Upper lobe of right lung (tissue), 1 donor: ENCODE measurements around the gene PRDM16. TPM values are rescaled to one million over a fixed set of nuclear protein-coding genes. Genes with fewer than 3 reads are reported as not detected.

ENCODE experiments used
- ATAC-seq: fragments of 200-7000 bp; cut with Tn5 transposase; one replicate; pipeline ENCODE4 v1.9.1; 2020; ENCODE audit warnings: mild to moderate bottlenecking, moderate library complexity
- DNase-seq: peaks from one replicate; pipeline ENCODE4 v3.0.0-alpha.2; 2020
- H3K27ac ChIP-seq: fragments of 200-600 bp; one replicate; pipeline ENCODE4 v1.8.0; 2022
- H3K27me3 ChIP-seq: fragments of 200-600 bp; one replicate; pipeline ENCODE4 v1.8.0; 2022; ENCODE audit warnings: mild to moderate bottlenecking
- H3K36me3 ChIP-seq: fragments of 200-600 bp; one replicate; pipeline ENCODE4 v1.8.0; 2022
- H3K4me1 ChIP-seq: fragments of 200-600 bp; one replicate; pipeline ENCODE4 v1.8.0; 2022
- H3K4me3 ChIP-seq: fragments of 200-600 bp; one replicate; pipeline ENCODE4 v1.8.0; 2022; ENCODE audit warnings: mild to moderate bottlenecking
- H3K9me3 ChIP-seq: fragments of 200-600 bp; one replicate; pipeline ENCODE4 v1.8.0; 2022
- CTCF ChIP-seq: fragments of 200-600 bp; IDR thresholded peaks from one replicate; pipeline ENCODE4 v1.8.0; 2022; ENCODE audit warnings: antibody characterized with exemption
- intact Hi-C: fragments of 100-400 bp; cut with DNase I; formaldehyde crosslinking; loops from one replicate; pipeline ENCODE4 v1.11.0; 2022
- total RNA-seq: library from RNA; stranded (reverse); fragmentation: NEBNext Ultra II Directional; extraction: Animal tissue kit (Norgen Biotek cat#: 25700); gene quantifications from one replicate; pipeline ENCODE4 v1.2.1, GENCODE V29; 2021
- donor health status: DM: no; HTN: yes; CAD: no; lungs with severe emphysema.

Gene PRDM16
- total RNA-seq, 1 donor from 2014 or later = 21.0 TPM

- Histone ChIP-seq H3K27me3 (peaks cover 18% of the 10 kb centered on the region), H3K4me1 (no peaks in the 10 kb centered on the region), H3K4me3 (no peak overlapping the region), H3K36me3 (no peaks in the 10 kb centered on the region), H3K27ac (no peak overlapping the region), H3K9me3 (no peaks in the 10 kb centered on the region)
- intact Hi-C loops = no loop called here
- no peak for TF ChIP-seq CTCF
- DNase-seq (no peak), ATAC-seq (no peak)
Observed at GRCh38 chr1:3050603-3051002, 18.4 kb upstream of the PRDM16 start.

- Histone ChIP-seq H3K9me3 (no peaks in the 10 kb centered on the region), H3K27me3 (peaks cover 14% of the 10 kb centered on the region), H3K27ac (no peak overlapping the region), H3K4me3 (no peak overlapping the region), H3K4me1 (no peaks in the 10 kb centered on the region), H3K36me3 (no peaks in the 10 kb centered on the region)
- ATAC-seq (no peak), DNase-seq (no peak)
- no peak for TF ChIP-seq CTCF
- intact Hi-C loops = no loop called here
Observed at GRCh38 chr1:3051270-3052268, 17.4 kb upstream of the PRDM16 start.

GRCh38 chr1:3052501-3052900 lies 16.5 kb upstream of the PRDM16 start:
- no peak for ATAC-seq
- no peak for TF ChIP-seq CTCF
- Histone ChIP-seq H3K36me3 (no peaks in the 10 kb centered on the region), H3K4me1 (no peaks in the 10 kb centered on the region), H3K27ac (no peak overlapping the region), H3K27me3 (peaks cover 14% of the 10 kb centered on the region), H3K4me3 (no peak overlapping the region), H3K9me3 (no peaks in the 10 kb centered on the region)
- no peak for DNase-seq
- intact Hi-C loops = no loop called here

- ATAC-seq = no peak
- TF ChIP-seq CTCF = no peak
- no peak for DNase-seq
- no peaks in the 10 kb centered on the region for H3K36me3 ChIP-seq
- peaks cover 14% of the 10 kb centered on the region for H3K27me3 ChIP-seq
- intact Hi-C loops = no loop called here
- H3K9me3 ChIP-seq = no peaks in the 10 kb centered on the region
- H3K4me1 ChIP-seq = no peaks in the 10 kb centered on the region
- no peak overlapping the region for H3K27ac ChIP-seq
- no peak overlapping the region for H3K4me3 ChIP-seq
Observed at GRCh38 chr1:3053366-3053980, 15.5 kb upstream of the PRDM16 start.

DNA sequence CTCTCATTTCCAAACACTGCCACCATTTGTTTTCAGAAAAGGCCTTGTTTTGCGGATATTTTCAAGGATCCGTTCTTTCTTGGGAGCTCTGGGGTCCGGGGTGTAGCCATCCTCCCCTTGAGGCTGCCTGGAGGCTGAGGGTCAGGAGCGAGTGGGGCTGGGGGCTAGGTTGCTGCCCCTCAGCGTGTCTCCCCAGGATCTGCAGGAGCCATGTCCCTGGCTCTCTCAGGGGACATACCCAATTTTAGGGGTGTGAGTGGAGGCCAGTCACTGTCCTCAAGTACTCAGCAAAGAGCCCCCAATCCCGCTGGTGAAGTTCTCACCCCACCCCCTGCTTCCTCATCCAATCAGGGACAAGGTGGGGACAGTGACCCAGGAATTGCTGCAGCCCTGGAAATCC lies 15.0 kb upstream of the PRDM16 start:
- H3K4me1 ChIP-seq = no peaks in the 10 kb centered on the region
- ATAC-seq (no peak), DNase-seq (no peak)
- TF ChIP-seq CTCF = no peak
- H3K36me3 ChIP-seq = no peaks in the 10 kb centered on the region
- no peak overlapping the region for H3K27ac ChIP-seq
- no peaks in the 10 kb centered on the region for H3K9me3 ChIP-seq
- no peak overlapping the region for H3K4me3 ChIP-seq
- intact Hi-C loops = no loop called here
- H3K27me3 ChIP-seq = peaks cover 14% of the 10 kb centered on the region
